HL-60 (cell line): ENCODE measurements around the gene ZYG11B.
"Not testable (repeated sequence)": the region's sequence is repeated elsewhere in the genome, so short reads cannot be mapped to it uniquely, and the experiment has no call there.

ENCODE experiments used
- CTCF ChIP-seq: IDR thresholded peaks from one replicate; pipeline ENCODE4 v1.5.1; 2011; ENCODE audit warnings: low read length, control low read depth, inconsistent platforms; ENCODE audit not compliant: insufficient read depth
- GABPA ChIP-seq: IDR thresholded peaks from 2 replicates; pipeline ENCODE4 v1.6.1; 2012; ENCODE audit warnings: low read depth
- POLR2AphosphoS5 ChIP-seq: IDR thresholded peaks from 2 replicates; pipeline ENCODE4 v1.6.1; 2012; ENCODE audit warnings: low read depth
- REST ChIP-seq: IDR thresholded peaks from 2 replicates; pipeline ENCODE4 v1.6.1; 2012; ENCODE audit warnings: low read depth; ENCODE audit not compliant: insufficient replicate concordance

GRCh38 chr1:52845119-52845518 is 118.9 kb downstream of the ZYG11B start:
- TF ChIP-seq CTCF, REST, POLR2AphosphoS5, GABPA: not testable (repeated sequence)
